Prostate gland (tissue), 2 donors: ENCODE measurements around the gene ZNF429.

Experiments used
- CTCF ChIP-seq, 4 experiments: fragments of 200-600 bp in 2 of 4; fragments of 450-650 bp in 2 of 4; sonication (generic) in 2 of 4; IDR thresholded peaks; 1 replicate in 3 of 4; 2 replicates in 1 of 4; pipeline ENCODE4 v1.5.1; 2016 to 2019; ENCODE audit warnings: antibody characterized with exemption in 4 of 4, mild to moderate bottlenecking in 2 of 4, moderate library complexity in 2 of 4
- POLR2A ChIP-seq: fragments of 450-650 bp; IDR thresholded peaks from one replicate; pipeline ENCODE4 v1.6.1; 2016; ENCODE audit warnings: antibody characterized with exemption, mild to moderate bottlenecking
- POLR2AphosphoS5 ChIP-seq: sonication (generic); formaldehyde crosslinking; IDR thresholded peaks from one replicate; pipeline ENCODE4 v1.6.1; 2017; ENCODE audit warnings: antibody characterized with exemption

DNA sequence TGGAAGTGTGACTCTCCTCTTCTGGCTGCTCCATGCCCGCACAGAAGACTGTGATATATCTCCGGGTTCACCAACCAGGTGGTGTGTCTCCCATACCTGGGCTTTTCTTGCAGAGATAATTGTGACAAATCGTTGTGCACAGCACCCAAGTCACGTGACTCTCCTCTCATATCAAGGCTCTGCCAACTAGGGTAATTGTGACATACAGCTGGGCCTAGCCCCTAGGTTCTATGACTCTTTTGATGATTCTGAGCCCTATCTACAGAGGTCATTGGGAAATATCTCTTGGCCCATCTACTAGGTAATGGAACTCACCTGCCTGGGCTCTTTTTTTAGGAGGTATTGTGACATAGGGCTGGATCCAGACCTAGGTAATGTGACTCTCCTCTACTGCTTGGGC lies 89.8 kb downstream of the ZNF429 start:
- TF ChIP-seq CTCF (IDR thresholded peaks at IDR 0.05), result no peak
- TF ChIP-seq POLR2AphosphoS5, result no peak
- TF ChIP-seq POLR2A, result no peak
